H9 (cell line): Measurements from ENCODE around the gene KLHL22. TPM values are rescaled to one million over a fixed set of nuclear protein-coding genes. Genes with fewer than 3 reads are reported as not detected.

Experiments used
- DNase-seq: peaks from one replicate; pipeline ENCODE4 v3.0.0-alpha.2; 2017
- H2AFZ ChIP-seq: one replicate; pipeline ENCODE4 v1.6.1; 2013; ENCODE audit warnings: mild to moderate bottlenecking, low read length, control low read depth, moderate library complexity
- H2AK5ac ChIP-seq: 2 replicates; pipeline ENCODE4 v1.6.1; 2013; ENCODE audit warnings: low read length, control low read depth, mixed read lengths; ENCODE audit not compliant: insufficient read length
- H2BK120ac ChIP-seq: one replicate; pipeline ENCODE4 v1.6.1; 2013; ENCODE audit warnings: low read depth, mild to moderate bottlenecking, low read length, control low read depth, inconsistent platforms; ENCODE audit not compliant: poor library complexity, severe bottlenecking
- H2BK12ac ChIP-seq: 2 replicates; pipeline ENCODE4 v1.6.1; 2013; ENCODE audit warnings: low read length, control low read depth, mixed read lengths, low read depth; ENCODE audit not compliant: insufficient read length
- H2BK15ac ChIP-seq: 2 replicates; pipeline ENCODE4 v1.6.1; 2013; ENCODE audit warnings: low read depth, low read length, control low read depth
- H2BK20ac ChIP-seq: one replicate; pipeline ENCODE4 v1.6.1; 2013; ENCODE audit warnings: low read depth, mild to moderate bottlenecking, low read length, control low read depth, inconsistent platforms; ENCODE audit not compliant: poor library complexity, severe bottlenecking
- H2BK5ac ChIP-seq: 2 replicates; pipeline ENCODE4 v1.6.1; 2013; ENCODE audit warnings: low read length, control low read depth, mixed read lengths; ENCODE audit not compliant: insufficient read length
- H3K14ac ChIP-seq: 2 replicates; pipeline ENCODE4 v1.6.1; 2013; ENCODE audit warnings: low read length, control low read depth; ENCODE audit not compliant: insufficient read depth
- H3K18ac ChIP-seq: 2 replicates; pipeline ENCODE4 v1.6.1; 2013; ENCODE audit warnings: low read depth, mild to moderate bottlenecking, mixed read lengths, low read length, control low read depth; ENCODE audit not compliant: insufficient read length
- H3K23ac ChIP-seq: 2 replicates; pipeline ENCODE4 v1.6.1; 2013; ENCODE audit warnings: low read length, control low read depth, mixed read lengths, low read depth; ENCODE audit not compliant: insufficient read length
- H3K23me2 ChIP-seq: 2 replicates; pipeline ENCODE4 v1.6.1; 2013; ENCODE audit warnings: low read depth, mild to moderate bottlenecking, mixed read lengths, low read length, control low read depth; ENCODE audit not compliant: insufficient read length, poor library complexity, severe bottlenecking
- H3K27ac ChIP-seq: 2 replicates; pipeline ENCODE4 v1.5.1; 2013; ENCODE audit warnings: low read length, control low read depth, mixed read lengths, low read depth; ENCODE audit not compliant: insufficient read length
- H3K27me3 ChIP-seq: 2 replicates; pipeline ENCODE4 v1.6.1; 2013; ENCODE audit warnings: low read length, control low read depth, inconsistent platforms; ENCODE audit not compliant: insufficient read depth
- H3K4ac ChIP-seq: 2 replicates; pipeline ENCODE4 v1.6.1; 2013; ENCODE audit warnings: low read depth, mild to moderate bottlenecking, control low read depth, inconsistent platforms, low read length, moderate library complexity
- H3K4me1 ChIP-seq: 2 replicates; pipeline ENCODE4 v1.6.1; 2013; ENCODE audit warnings: low read length, control low read depth, inconsistent platforms; ENCODE audit not compliant: insufficient read depth
- H3K4me2 ChIP-seq: 2 replicates; pipeline ENCODE4 v1.6.1; 2013; ENCODE audit warnings: low read length, control low read depth, mixed read lengths; ENCODE audit not compliant: insufficient read length, insufficient read depth
- H3K56ac ChIP-seq: 2 replicates; pipeline ENCODE4 v1.6.1; 2013; ENCODE audit warnings: low read depth, mild to moderate bottlenecking, mixed read lengths, low read length, control low read depth; ENCODE audit not compliant: insufficient read length
- H3K79me1 ChIP-seq: 2 replicates; pipeline ENCODE4 v1.6.1; 2013; ENCODE audit warnings: low read depth, mild to moderate bottlenecking, moderate library complexity, low read length, control low read depth, inconsistent platforms; ENCODE audit not compliant: insufficient read depth, poor library complexity, severe bottlenecking
- H3K79me2 ChIP-seq: 2 replicates; pipeline ENCODE4 v1.6.1; 2013; ENCODE audit warnings: low read length, control low read depth, inconsistent platforms; ENCODE audit not compliant: insufficient read depth
- H3K9ac ChIP-seq: 2 replicates; pipeline ENCODE4 v1.6.1; 2013; ENCODE audit warnings: low read length, control low read depth, mixed read lengths; ENCODE audit not compliant: insufficient read length; ENCODE audit errors: extremely low read depth
- H3K9me3 ChIP-seq: one replicate; pipeline ENCODE4 v1.6.1; 2013; ENCODE audit warnings: low read depth, low read length, inconsistent platforms; ENCODE audit not compliant: control insufficient read depth
- H3T11ph ChIP-seq: one replicate; pipeline ENCODE4 v1.6.1; 2013; ENCODE audit warnings: mild to moderate bottlenecking, low read length, control low read depth, inconsistent platforms
- H4K20me1 ChIP-seq: one replicate; pipeline ENCODE4 v1.6.1; 2013; ENCODE audit not compliant: control insufficient read depth, insufficient read length, insufficient read depth
- H4K5ac ChIP-seq: 2 replicates; pipeline ENCODE4 v1.6.1; 2013; ENCODE audit warnings: low read depth, mild to moderate bottlenecking, mixed read lengths, low read length, control low read depth; ENCODE audit not compliant: insufficient read length
- H4K8ac ChIP-seq: replicated peaks from 2 replicates; pipeline ENCODE4 v1.6.1; 2013; ENCODE audit warnings: low read length, control low read depth, mixed read lengths, low read depth; ENCODE audit not compliant: insufficient read length
- H4K91ac ChIP-seq: 2 replicates; pipeline ENCODE4 v1.6.1; 2013; ENCODE audit warnings: low read depth, mild to moderate bottlenecking, moderate library complexity, mixed read lengths, low read length, control low read depth; ENCODE audit not compliant: insufficient read length
- H3K27ac Mint-ChIP-seq, 3 experiments: 2 replicates in 2 of 3; 3 replicates in 1 of 3; pipeline ENCODE4 v1.8.0; 2020 to 2021; ENCODE audit warnings: mixed read lengths in 3 of 3, mild to moderate bottlenecking in 1 of 3, moderate library complexity in 1 of 3
- H3K27me3 Mint-ChIP-seq: 2 replicates; pipeline ENCODE4 v1.8.0; 2021; ENCODE audit warnings: low read depth, mild to moderate bottlenecking, moderate library complexity, mixed read lengths
- H3K36me3 Mint-ChIP-seq, 3 experiments: 2 replicates in 2 of 3; 3 replicates in 1 of 3; pipeline ENCODE4 v1.8.0; 2020 to 2021; ENCODE audit warnings: low read depth in 3 of 3, mixed read lengths in 3 of 3; ENCODE audit not compliant: insufficient read depth in 1 of 3
- H3K4me1 Mint-ChIP-seq, 2 experiments: 2 replicates each; pipeline ENCODE4 v1.8.0; 2020; ENCODE audit warnings: mixed read lengths in 2 of 2
- H3K4me3 Mint-ChIP-seq, 2 experiments: 2 replicates in 1 of 2; 3 replicates in 1 of 2; pipeline ENCODE4 v1.8.0; 2020 to 2021; ENCODE audit warnings: mild to moderate bottlenecking in 2 of 2, mixed read lengths in 2 of 2, moderate library complexity in 1 of 2
- H3K9me3 Mint-ChIP-seq, 2 experiments: 2 replicates in 1 of 2; 3 replicates in 1 of 2; pipeline ENCODE4 v1.8.0; 2020; ENCODE audit warnings: mild to moderate bottlenecking in 2 of 2, mixed read lengths in 2 of 2, moderate library complexity in 1 of 2
- WGBS: extraction: QIAGEN DNeasy Blood & Tissue Kit; methylation state at CpG from one replicate; pipeline ENCODE4 v1.1.7; 2013; ENCODE audit warnings: missing lambda C conversion rate, low lambda C conversion rate, mixed read lengths; ENCODE audit not compliant: insufficient read length; ENCODE audit errors: extremely low coverage; 5-methylcytosine and 5-hydroxymethylcytosine counted together
- total RNA-seq: library from RNA; stranded (reverse); gene quantifications from 2 replicates; pipeline ENCODE4 v1.2.1, GENCODE V29; 2021
- TF ChIP-seq, protein P1 (sequence below): fragments of 200-600 bp; sonication (generic); conservative IDR thresholded peaks from 3 replicates; pipeline ENCODE4 v1.8.0; 2021; ENCODE audit warnings: antibody characterized with exemption, mild to moderate bottlenecking

KLHL22 gene
- total RNA-seq, 1 experiment from 2014 or later: 11.9 TPM

DNA sequence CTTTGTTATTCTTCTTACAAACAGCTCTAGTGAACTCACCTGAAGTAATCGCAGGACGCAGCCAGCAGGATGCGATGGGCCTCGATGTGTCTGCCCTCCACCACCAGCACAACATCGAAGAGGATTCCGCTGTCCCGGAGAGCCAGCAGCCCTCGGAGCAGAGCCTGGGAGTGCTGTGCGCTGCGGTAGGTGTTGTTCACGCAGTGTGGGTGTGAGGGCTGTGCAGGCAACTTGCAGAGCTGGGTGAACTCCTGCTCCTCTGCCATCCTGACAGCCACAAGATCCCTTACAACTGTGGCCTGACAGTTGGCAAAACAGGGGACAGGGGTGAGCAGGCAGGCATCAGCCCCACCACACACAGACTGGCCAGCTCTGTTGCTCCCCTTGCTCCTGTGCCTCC is 6.6 kb downstream of the KLHL22 start:
- H3K27ac Mint-ChIP-seq: no peak overlapping the region; a peak in 2 of 7 replicates
- peaks cover 0 to 3% (median 0%) of the 10 kb centered on the region in 3 experiments; a peak in 3 of 7 replicates for H3K36me3 Mint-ChIP-seq
- Histone ChIP-seq H3K27ac (no peak overlapping the region), H3K9me3 (no peaks in the 10 kb centered on the region), H3K4ac (no peak overlapping the region), H3K79me1 (peaks cover 2% of the 10 kb centered on the region), H4K8ac (no peak overlapping the region), H3K27me3 (no peaks in the 10 kb centered on the region), H3K14ac (peak overlapping the region; percentile 2; the same call in 1 of the 2 replicates), H2BK20ac (no peak overlapping the region), H2BK12ac (no peak overlapping the region), H3K23me2 (no peaks in the 10 kb centered on the region), H4K20me1 (no peaks in the 10 kb centered on the region), H3K56ac (no peak overlapping the region), H3K79me2 (peaks cover 2% of the 10 kb centered on the region; the same call in 1 of the 2 replicates), H3K9ac (peak overlapping the region; percentile 2), H2AK5ac (no peak overlapping the region), H3K4me2 (no peak overlapping the region), H3K4me1 (no peaks in the 10 kb centered on the region), H3K23ac (no peak overlapping the region), H4K5ac (no peak overlapping the region), H2BK15ac (no peak overlapping the region), H2BK120ac (no peak overlapping the region), H3K18ac (peak overlapping the region; percentile 67), H4K91ac (no peak overlapping the region), H3T11ph (no peak overlapping the region), H2BK5ac (no peak overlapping the region), H2AFZ (no peak overlapping the region)
- no CpG with 5 or more reads among the region's 11 CpGs for WGBS
- H3K4me3 Mint-ChIP-seq: no peak overlapping the region
- no peaks in the 10 kb centered on the region for H3K9me3 Mint-ChIP-seq
- peak; percentile 49 for DNase-seq
- H3K4me1 Mint-ChIP-seq: peaks cover 3 to 12% of the 10 kb centered on the region in 2 experiments
- H3K27me3 Mint-ChIP-seq: peaks cover 3% of the 10 kb centered on the region; the same call in 1 of the 2 replicates
- TF ChIP-seq, protein P1, sequence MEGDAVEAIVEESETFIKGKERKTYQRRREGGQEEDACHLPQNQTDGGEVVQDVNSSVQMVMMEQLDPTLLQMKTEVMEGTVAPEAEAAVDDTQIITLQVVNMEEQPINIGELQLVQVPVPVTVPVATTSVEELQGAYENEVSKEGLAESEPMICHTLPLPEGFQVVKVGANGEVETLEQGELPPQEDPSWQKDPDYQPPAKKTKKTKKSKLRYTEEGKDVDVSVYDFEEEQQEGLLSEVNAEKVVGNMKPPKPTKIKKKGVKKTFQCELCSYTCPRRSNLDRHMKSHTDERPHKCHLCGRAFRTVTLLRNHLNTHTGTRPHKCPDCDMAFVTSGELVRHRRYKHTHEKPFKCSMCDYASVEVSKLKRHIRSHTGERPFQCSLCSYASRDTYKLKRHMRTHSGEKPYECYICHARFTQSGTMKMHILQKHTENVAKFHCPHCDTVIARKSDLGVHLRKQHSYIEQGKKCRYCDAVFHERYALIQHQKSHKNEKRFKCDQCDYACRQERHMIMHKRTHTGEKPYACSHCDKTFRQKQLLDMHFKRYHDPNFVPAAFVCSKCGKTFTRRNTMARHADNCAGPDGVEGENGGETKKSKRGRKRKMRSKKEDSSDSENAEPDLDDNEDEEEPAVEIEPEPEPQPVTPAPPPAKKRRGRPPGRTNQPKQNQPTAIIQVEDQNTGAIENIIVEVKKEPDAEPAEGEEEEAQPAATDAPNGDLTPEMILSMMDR: no peak
